CD4-positive, alpha-beta T cell treated with Interleukin-12 subunit alpha and Interleukin-12 subunit beta, for 1 hour (primary cell): ENCODE measurements around the gene DOP1A.

Experiments
- DNase-seq: peaks from one replicate; pipeline ENCODE4 v3.0.0-alpha.2; 2020

Gene DOP1A

GRCh38 chr6:83216806-83217205 is 149.3 kb downstream of the DOP1A start:
- no peak for DNase-seq
